Measurements from ENCODE around the gene PPT2. TPM values are rescaled to one million over a fixed set of nuclear protein-coding genes. Genes with fewer than 3 reads are reported as not detected.
"Not testable (repeated sequence)": the region's sequence is repeated elsewhere in the genome, so short reads cannot be mapped to it uniquely, and the experiment has no call there.

The PPT2 gene
- total and polyA plus RNA-seq, 2 of the 13 experiments (the other 11 are each of a cell fraction or from before 2014, with no cell fraction given) = 39.2 to 61.8 TPM

DNA sequence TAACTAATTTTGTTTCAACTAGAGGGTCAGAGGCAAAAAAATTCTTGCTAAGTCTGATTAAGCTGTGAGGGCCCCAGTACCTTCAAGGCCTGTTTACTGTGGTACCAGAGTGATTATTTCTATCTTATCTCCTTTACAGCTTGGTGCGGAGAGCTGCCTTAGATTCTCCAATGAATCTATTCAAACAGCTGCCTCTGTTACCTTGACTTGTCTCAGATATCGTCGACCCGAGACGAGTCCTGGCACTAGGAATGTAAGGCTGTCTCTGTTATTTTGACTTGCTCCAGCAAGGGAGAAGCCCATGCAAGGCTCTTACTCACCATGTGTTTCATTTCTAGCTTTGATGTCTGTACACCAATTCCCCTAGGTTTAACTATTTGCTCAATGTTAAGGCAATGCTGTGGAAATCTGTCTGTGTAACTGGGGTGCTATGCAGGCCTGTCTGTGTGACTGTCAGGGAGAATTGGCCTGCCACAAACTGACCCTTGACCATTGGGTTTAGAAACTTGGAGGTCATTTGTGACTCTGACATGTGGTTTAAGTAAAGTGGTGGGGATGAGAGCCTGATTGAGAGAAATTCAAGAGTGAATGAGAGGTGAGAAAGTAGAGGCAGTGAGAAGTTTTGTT lies 13.4 kb upstream of the PPT2 start (continued):
- TF ChIP-seq PAXIP1 (CRISPR knock-in tag; conservative IDR thresholded peaks at IDR 0.05) (0 out of 2 replicates have a peak, but pooled peaks have one; percentile 19), MIER2 (CRISPR knock-in tag; IDR thresholded peaks at IDR 0.05) (no peak), STAT5B (CRISPR knock-in tag; IDR thresholded peaks at IDR 0.05) (no peak), MAFF (IDR thresholded peaks at IDR 0.05; ENCODE audit: low read depth, low read length) (no peak), NONO (IDR thresholded peaks at IDR 0.05) (no peak), NONO (CRISPR knock-in tag; conservative IDR thresholded peaks at IDR 0.05) (no peak), PHF21A (CRISPR knock-in tag; IDR thresholded peaks at IDR 0.05) (0 out of 2 replicates have a peak, but pooled peaks have one; percentile 17), ZNF576 (CRISPR knock-in tag; IDR thresholded peaks at IDR 0.05) (no peak)
- TF ChIP-seq, protein P1, sequence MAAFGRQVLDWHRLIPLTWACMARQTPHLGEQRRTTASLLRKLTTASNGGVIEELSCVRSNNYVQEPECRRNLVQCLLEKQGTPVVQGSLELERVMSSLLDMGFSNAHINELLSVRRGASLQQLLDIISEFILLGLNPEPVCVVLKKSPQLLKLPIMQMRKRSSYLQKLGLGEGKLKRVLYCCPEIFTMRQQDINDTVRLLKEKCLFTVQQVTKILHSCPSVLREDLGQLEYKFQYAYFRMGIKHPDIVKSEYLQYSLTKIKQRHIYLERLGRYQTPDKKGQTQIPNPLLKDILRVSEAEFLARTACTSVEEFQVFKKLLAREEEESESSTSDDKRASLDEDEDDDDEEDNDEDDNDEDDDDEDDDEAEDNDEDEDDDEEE (CRISPR knock-in tag; IDR thresholded peaks at IDR 0.05) = no peak
- TF ChIP-seq, protein P2, sequence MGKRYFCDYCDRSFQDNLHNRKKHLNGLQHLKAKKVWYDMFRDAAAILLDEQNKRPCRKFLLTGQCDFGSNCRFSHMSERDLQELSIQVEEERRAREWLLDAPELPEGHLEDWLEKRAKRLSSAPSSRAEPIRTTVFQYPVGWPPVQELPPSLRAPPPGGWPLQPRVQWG (CRISPR knock-in tag; IDR thresholded peaks at IDR 0.05; ENCODE audit: borderline replicate concordance, low read depth) = no peak

DNA sequence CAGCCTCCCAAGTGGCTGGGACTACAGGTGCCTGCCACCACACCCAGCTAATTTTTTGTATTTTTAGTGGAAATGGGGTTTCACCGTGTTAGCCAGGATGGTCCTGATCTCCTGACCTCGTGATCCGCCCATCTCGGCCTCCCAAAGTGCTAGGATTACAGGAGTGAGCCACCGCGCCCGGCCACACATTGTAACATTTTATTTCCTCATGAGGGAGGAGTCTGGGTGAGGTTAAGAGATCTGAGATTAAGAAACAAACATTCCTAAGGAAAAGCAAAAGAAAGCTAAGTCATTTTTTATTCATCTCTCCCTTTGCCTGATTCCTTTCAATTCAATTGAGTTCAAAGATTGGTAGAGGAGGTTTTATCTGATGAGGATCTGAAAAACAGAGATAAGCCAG lies 9.7 kb upstream of the PPT2 start:
- 50% methylated on average over 7 of the region's 7 CpGs for WGBS (ENCODE audit: low lambda C conversion rate)
- H4K20me1 ChIP-seq (ENCODE audit: insufficient read depth, low read length); CTCF ChIA-PET (ENCODE audit: low intra/inter-chr PET ratio, low total read pairs); DNase-seq (ENCODE audit: low spot score); ATAC-seq; H3K36me3 ChIP-seq (replicated peaks in 1 of 2; ENCODE audit: control insufficient read depth in 1 of 2, insufficient read depth in 2 of 2, low read length in 2 of 2); H3K9me3 ChIP-seq (ENCODE audit: low read length); H3K27me3 ChIP-seq (ENCODE audit: control insufficient read depth in 1 of 2, insufficient read depth in 2 of 2, low read length in 2 of 2); in situ Hi-C loops (cut with HindIII; ENCODE audit: extremely low pct_ligation_motif_present, low pct_unique_long_range_greater_than_20kb); H3K79me2 ChIP-seq (ENCODE audit: insufficient read depth, low read length); H2AFZ ChIP-seq (ENCODE audit: low read length); H3K9ac ChIP-seq (ENCODE audit: insufficient read depth, low read depth, low read length); H3K27ac ChIP-seq (ENCODE audit: extremely low read length, insufficient read depth, low read length); BruUV-seq (replicated peaks); FAIRE-seq; H3K4me3 ChIP-seq (replicated peaks in 1 of 3; ENCODE audit: insufficient read depth in 1 of 3, low read depth in 2 of 3, low read length in 3 of 3); H3K4me2 ChIP-seq (ENCODE audit: low read depth, low read length); intact Hi-C loops (cut with micrococcal nuclease; ENCODE audit: unreplicated experiment): not testable (repeated sequence)
- POLR2A ChIA-PET = interaction anchor here (1.1 to 1.2 kb wide), 2 partner anchors 9 to 15 kb away, joined by 3 to 4 read pairs; no protein-coding TSS in a partner anchor
- peaks cover 37% of the 10 kb centered on the region for H3K4me1 ChIP-seq (ENCODE audit: insufficient read depth, low read length)
